Fibroblast of peridontal ligament (primary cell): ENCODE results near the gene HPCAL1.

ENCODE experiments used
- DNase-seq: peaks from one replicate; pipeline ENCODE4 v3.0.0-alpha.2; 2010; ENCODE audit errors: extremely low read depth

The HPCAL1 gene

DNA sequence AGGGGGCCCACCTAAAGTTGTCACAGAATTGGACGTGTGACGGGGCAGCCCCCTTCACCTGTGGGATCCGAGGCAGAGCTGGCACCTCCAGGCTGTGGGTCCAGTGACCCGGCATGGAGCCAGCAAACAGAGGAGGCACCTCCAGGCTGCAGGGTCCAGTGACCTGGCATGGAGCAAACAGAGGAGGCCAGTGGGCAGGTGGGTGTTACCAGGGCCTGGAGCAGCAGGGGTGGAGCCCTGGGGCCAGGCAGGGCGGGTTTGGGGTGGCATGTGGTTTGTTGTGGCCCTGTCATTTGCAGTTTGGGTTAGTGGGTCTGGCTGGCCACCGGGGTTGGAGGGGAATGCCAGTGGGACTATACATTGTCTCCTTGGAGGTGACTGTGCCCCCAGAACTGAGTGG, 68.2 kb downstream of the HPCAL1 start:
- DNase-seq: no peak

DNA sequence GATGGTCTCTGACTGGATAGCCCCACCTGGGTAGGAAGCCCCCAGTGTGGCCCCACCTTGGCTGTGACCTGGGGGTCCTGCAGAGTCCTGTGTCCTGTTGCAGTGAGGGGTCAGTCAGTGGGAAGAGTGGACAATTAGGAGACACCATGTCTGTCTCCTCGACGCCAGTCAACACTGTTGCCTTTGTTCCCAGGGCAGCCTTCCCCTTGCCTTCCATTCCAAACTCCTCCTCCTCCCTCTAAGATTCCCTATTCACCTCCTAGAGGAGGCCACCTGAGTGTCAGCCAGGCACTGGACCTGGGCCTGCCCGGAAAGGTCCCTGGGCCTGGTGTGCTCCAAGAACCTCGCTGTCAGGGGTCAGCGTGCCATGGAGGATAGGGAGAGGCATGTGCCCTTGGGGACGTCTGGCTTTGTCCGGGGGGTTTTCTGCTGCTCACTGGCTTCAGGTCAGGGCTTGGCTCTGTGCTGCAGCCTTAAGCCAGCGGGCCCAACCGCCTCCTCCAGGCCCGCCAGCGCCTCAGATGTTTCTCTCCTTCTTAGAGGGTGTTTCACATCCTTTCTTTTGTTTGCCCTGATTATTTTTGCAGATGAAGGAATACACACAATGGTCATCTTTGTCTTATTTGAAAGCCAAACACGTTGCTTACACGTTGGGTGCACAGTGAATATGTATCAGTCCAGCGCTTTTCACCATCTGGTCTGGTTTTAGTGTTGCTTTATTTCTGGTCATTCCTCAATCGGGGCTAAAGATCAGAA, 68.9 kb downstream of the HPCAL1 start:
- DNase-seq: no peak

GRCh38 chr2:10372203-10372861, 69.6 kb downstream of the HPCAL1 start:
- no peak for DNase-seq

DNA sequence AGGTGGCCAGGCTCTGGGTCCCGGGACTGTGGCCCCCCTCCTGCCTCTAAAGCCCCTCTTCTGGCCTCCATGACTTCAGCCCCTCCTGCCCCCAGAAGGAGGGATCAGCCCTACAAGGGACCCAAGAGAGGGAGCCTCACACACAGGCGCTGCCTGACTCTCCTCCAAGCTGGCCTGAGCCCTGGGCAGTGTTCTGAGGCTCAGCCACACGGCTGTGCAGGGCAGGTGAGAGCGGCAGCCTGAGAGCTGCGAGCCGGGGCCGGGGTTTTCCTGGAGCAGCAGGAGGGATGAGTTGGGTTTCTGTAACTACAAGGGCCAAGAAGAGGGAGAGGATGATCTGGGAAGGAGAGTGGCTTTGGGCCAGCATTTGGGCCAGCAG, 70.1 kb downstream of the HPCAL1 start:
- DNase-seq: no peak

DNA sequence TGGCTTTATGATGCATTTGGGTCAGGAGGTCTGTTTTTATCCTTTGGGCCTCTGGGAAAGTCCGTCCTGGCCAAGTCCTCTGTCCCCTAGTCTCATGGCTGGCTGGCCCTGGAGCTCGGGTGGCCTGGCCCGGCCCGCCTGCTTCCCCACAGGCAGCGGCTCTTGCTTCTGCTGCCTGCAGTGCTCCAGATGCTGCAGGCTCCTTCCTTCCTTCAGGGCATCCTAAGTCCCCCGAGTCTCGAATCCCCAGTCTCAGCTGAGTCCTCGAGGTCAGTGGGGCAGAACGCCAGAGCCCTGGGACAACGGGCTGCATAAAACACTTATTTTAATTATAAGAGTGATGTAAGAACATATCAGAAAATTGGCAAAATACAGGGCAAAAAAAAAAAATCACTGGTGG, 71.2 kb downstream of the HPCAL1 start:
- DNase-seq: no peak

DNA sequence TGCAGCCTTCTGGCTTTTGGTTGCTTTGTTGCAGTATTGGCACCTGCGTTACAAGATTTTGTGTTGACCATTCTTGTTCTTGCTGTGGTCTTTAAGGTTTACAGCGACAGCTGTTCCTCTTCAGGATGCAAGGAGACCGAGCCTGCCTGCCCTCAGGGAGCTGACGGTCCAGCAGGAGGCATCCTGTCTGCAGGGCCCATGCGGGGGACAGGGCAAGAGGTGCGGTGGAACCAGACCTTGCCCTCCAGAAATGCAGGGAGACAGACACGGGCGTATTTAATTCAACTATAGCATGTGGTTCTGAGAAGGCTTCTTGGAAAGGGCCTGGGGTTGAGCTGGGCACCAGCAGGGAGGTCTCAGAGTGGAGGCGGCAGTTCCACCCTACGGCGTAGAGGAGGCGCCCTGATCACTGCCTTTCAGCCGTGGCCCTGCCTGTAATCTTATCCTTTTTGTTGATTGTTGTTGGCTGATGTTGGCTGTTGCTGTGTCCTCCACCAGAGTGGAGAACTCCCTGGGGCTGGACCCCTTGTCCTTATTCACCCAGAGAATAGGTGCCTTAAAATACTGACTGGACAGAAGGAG, 71.7 kb downstream of the HPCAL1 start:
- no peak for DNase-seq

GRCh38 chr2:10375570-10376281, 73.0 kb downstream of the HPCAL1 start:
- DNase-seq: no peak

DNA sequence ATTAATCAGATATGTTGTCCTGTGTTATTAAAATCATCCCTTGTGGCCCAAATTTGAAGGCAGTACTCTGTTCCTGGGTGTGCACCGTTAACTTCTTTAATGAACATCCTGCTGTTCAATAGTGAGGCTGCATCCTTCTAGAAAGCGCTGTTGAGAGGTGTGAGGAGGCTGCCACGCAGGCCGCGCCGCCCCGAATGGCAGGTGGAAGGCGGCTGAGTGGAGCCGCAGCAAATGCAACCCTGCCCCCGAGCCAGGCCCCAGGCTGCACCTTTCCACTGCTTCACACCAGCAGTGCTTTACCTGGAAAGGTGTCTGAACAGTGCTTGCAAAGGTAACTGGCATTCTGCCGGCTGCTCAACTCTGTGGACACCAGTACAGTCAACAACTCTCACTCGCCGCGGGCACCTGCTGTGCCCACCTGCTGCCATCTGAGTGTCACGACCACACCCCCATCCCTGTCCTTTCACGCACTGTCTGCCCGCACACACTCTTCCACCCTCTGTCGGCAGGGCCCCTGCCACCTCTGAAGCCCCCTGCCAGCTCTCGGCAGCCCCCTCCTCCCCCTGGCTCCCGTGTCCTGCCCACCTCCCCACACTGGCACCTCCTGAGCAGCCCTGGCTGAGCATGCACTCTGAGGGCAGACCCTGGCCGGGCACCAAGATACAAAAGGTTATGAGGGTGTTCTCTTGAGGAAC, 74.5 kb downstream of the HPCAL1 start:
- DNase-seq: no peak

GRCh38 chr2:10377747-10378085, 75.0 kb downstream of the HPCAL1 start:
- no peak for DNase-seq

- DNase-seq: no peak
Measured at GRCh38 chr2:10378189-10378588, 75.5 kb downstream of the HPCAL1 start.

DNA sequence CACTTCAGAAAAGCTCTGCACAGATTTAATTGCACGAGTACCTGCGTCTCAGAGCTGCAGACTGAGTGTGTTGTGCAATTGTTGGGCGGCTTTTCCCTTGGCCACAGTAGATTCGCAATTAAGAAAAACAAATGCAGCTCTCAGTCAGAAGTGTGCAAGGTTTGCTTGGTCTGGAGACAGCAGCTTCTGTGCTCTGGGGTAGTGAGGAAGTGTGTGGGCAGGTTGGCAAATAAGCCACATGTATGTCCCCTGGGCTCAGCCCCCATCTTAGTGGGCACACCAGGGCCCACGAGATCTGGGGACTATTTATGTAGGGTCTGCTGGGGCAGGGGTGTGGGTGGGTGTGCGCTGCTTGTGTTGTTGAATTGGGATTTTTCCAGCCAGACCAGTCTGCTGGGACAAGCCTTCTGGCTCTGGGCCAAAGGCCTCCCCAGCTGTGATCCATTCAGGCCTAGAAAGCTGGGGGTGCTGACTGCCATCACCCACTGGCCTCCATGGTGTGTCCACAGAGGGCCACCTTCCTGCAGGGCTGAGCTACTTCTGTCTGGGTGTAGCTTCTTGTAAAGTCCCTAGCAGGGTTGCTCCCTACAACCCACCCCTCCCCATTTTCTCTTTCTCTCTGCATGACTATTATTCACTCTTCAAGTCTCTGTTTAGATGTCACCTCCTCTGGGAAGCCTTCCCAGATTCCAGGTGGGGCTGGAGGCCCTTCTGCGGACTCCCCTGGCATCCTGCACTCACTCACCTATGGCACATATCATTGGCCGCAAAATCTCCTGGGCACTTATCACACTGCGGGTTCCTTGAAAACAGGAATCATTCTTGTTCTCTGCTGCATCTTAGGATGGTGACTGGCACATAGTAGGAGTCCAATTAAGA, 77.6 kb downstream of the HPCAL1 start:
- DNase-seq: peak; percentile 14

GRCh38 chr2:10381997-10382353, 79.3 kb downstream of the HPCAL1 start:
- DNase-seq: no peak

DNA sequence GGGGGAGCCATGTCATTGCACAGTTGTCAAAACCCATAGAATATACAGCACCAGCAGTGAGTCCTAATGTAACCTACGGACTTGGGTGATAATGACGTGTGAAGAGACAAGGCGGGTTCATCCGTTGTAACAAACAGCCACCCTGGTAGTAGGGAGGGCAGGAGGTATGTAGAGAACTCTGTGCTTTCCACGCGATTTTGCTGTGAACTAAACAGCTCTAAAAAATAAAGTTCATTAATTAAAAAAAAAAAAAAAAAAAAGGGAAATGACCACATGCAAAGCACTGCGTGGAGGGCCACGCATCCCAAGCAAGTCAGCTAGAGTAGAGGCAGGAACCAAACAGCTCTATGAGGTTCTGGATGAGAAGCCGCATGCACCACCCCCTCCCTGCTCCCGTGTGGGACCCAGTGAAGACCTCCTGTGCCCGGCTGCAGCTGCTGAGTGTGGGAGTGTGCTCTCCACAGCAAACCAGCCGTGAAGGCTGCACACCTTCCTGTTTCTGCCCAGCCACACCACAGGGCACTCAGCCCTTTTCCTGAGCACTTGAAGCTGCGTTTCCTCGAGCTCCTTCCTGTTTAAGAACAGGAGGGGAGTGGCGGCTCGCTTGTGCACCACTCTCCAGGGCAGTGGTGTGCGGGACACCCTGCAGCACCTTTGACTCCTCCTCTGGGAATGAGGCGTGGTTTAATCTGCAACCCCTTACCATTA, 79.8 kb downstream of the HPCAL1 start:
- no peak for DNase-seq

DNA sequence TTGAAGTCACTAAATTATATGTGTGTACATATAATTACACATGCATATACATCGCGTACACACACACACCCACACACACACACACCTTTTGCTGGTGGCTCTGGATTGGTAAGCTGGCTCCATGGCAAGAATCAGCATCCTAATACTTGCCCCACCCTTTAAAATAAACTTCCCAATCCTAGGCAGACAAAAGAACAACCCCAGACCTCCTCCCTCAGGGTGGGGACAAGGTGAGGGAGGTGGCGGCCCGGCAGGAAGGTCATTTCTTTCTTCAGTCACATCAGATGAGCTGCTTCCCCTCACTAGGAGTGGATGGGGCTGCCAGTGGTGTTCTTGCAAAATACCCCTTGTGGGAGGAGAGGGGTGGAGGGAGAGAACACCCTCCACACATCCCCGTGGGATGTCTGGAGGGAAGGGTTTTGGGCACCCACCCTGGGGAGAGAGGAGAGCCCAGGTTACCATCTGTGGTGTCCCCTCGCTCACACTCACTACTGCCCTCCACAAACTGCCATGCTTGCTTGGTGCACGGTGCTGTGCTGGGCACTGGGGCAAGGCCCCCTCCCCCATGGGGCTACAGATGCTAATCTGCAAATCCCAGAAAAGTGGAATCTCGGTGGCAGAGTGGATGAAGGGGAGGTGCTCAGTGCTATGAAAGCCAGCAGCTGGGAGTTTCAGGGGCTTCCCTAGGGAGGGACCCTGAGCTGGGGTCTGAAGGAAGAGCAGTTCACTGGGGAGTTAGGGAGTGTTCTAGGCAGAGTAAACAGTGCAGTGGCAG, 81.4 kb downstream of the HPCAL1 start:
- no peak for DNase-seq

DNA sequence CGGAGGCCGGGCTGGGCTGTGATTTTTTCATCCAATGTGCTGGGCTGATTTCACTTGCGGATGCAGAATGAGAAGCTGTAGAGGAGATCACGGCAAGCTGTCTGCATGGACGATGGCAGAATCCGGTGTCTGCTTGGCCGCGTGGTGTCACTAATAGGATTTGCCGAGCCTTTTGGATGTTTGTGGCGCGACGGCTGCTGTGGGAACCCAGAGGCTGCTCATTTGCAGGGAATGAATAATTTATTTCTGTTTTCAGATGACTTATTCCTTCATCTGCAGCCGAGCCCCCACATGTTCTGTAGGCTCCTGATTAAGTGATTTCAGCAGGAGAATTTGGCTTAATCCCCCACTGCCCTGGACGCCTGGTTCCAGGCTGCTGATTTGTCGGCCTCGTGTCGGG, 82.8 kb downstream of the HPCAL1 start:
- DNase-seq: no peak

GRCh38 chr2:10385933-10386773, 83.4 kb downstream of the HPCAL1 start:
- DNase-seq: peak; percentile 58

GRCh38 chr2:10387033-10387432, 84.3 kb downstream of the HPCAL1 start:
- DNase-seq: no peak

- no peak for DNase-seq
Measured at GRCh38 chr2:10388954-10389560, 86.4 kb downstream of the HPCAL1 start.
